Islet precursor cell (in vitro differentiated cells): ENCODE measurements around the gene ORC5.
A peak's percentile ranks its signal among the peaks of the same experiment; 100 is the strongest.

Experiments used
- DNase-seq: peaks from one replicate; pipeline ENCODE4 v3.0.0-alpha.2; 2018

The ORC5 gene

GRCh38 chr7:104124469-104124868 is 83.3 kb downstream of the ORC5 start:
- DNase-seq: peak; percentile 60

GRCh38 chr7:104123786-104124185 is 84.0 kb downstream of the ORC5 start:
- DNase-seq: peak; percentile 57

GRCh38 chr7:104113788-104114187 is 94.0 kb downstream of the ORC5 start:
- no peak for DNase-seq

- no peak for DNase-seq
Observed at GRCh38 chr7:104112623-104113022, 95.2 kb downstream of the ORC5 start.

- DNase-seq: no peak
Observed at GRCh38 chr7:104111271-104111670, 96.5 kb downstream of the ORC5 start.

- no peak for DNase-seq
Observed at GRCh38 chr7:104106108-104106905, 101.5 kb downstream of the ORC5 start.

GRCh38 chr7:104098890-104099289 is 108.9 kb downstream of the ORC5 start:
- DNase-seq: no peak

GRCh38 chr7:104096683-104097082 is 111.1 kb downstream of the ORC5 start:
- DNase-seq: peak; percentile 57

- no peak for DNase-seq
Observed at GRCh38 chr7:104093127-104093526, 114.7 kb downstream of the ORC5 start.

GRCh38 chr7:104091242-104091641 is 116.6 kb downstream of the ORC5 start:
- DNase-seq: no peak

- DNase-seq: no peak
Observed at GRCh38 chr7:104089612-104090011, 118.2 kb downstream of the ORC5 start.

- DNase-seq: no peak
Observed at GRCh38 chr7:104089061-104089460, 118.8 kb downstream of the ORC5 start.
